Neutrophil (primary cell): ENCODE data around the gene MADD.

ENCODE experiments used
- H3K27ac ChIP-seq: fragments of 200-600 bp; sonication (generic); 2 replicates; pipeline ENCODE4 v1.5.1; 2016; ENCODE audit warnings: mild to moderate bottlenecking, moderate library complexity
- H3K27me3 ChIP-seq: fragments of 200-600 bp; sonication (generic); 2 replicates; pipeline ENCODE4 v1.6.0; 2016; ENCODE audit warnings: mild to moderate bottlenecking
- H3K36me3 ChIP-seq: fragments of 200-600 bp; sonication (generic); 2 replicates; pipeline ENCODE4 v1.5.1; 2017
- H3K4me1 ChIP-seq, 2 experiments: fragments of 200-600 bp in 1 of 2; sonication (generic) in 1 of 2; 1 replicate in 1 of 2; 2 replicates in 1 of 2; pipeline versions ENCODE4 v1.5.1 to v1.6.1; 2013 to 2016; ENCODE audit warnings: low read depth in 1 of 2, low read length in 1 of 2, mild to moderate bottlenecking in 1 of 2, moderate library complexity in 1 of 2; ENCODE audit not compliant: control insufficient read depth in 1 of 2, insufficient read depth in 1 of 2
- H3K4me3 ChIP-seq, 2 experiments: fragments of 200-600 bp in 1 of 2; sonication (generic) in 1 of 2; 1 replicate in 1 of 2; 2 replicates in 1 of 2; pipeline ENCODE4 v1.5.1; 2013 to 2016; ENCODE audit warnings: low read depth in 1 of 2, low read length in 1 of 2, mild to moderate bottlenecking in 1 of 2, moderate library complexity in 1 of 2
- H3K9me3 ChIP-seq: fragments of 200-600 bp; sonication (generic); 2 replicates; pipeline ENCODE4 v1.5.1; 2016
- TF ChIP-seq, protein P1 (sequence below): fragments of 200-600 bp; sonication (generic); IDR thresholded peaks from 2 replicates; pipeline ENCODE4 v1.5.1; 2016; ENCODE audit warnings: antibody characterized with exemption

Gene MADD

DNA sequence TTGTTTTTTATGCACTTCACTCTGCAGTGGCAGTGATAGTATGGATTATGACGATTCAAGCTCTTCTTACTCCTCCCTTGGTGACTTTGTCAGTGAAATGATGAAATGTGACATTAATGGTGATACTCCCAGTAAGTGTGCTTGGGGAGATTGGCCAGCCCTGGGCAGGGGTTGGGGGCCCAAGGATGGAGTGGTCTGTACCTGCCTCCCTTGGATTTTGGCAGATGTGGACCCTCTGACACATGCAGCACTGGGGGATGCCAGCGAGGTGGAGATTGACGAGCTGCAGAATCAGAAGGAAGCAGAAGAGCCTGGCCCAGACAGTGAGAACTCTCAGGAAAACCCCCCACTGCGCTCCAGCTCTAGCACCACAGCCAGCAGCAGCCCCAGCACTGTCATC lies 14.2 kb downstream of the MADD start:
- Histone ChIP-seq H3K36me3 (peaks cover 98% of the 10 kb centered on the region), H3K27ac (no peak overlapping the region), H3K9me3 (no peaks in the 10 kb centered on the region), H3K4me3 (no peak overlapping the region), H3K4me1 (no peaks in the 10 kb centered on the region), H3K27me3 (no peaks in the 10 kb centered on the region)
- TF ChIP-seq, protein P1, sequence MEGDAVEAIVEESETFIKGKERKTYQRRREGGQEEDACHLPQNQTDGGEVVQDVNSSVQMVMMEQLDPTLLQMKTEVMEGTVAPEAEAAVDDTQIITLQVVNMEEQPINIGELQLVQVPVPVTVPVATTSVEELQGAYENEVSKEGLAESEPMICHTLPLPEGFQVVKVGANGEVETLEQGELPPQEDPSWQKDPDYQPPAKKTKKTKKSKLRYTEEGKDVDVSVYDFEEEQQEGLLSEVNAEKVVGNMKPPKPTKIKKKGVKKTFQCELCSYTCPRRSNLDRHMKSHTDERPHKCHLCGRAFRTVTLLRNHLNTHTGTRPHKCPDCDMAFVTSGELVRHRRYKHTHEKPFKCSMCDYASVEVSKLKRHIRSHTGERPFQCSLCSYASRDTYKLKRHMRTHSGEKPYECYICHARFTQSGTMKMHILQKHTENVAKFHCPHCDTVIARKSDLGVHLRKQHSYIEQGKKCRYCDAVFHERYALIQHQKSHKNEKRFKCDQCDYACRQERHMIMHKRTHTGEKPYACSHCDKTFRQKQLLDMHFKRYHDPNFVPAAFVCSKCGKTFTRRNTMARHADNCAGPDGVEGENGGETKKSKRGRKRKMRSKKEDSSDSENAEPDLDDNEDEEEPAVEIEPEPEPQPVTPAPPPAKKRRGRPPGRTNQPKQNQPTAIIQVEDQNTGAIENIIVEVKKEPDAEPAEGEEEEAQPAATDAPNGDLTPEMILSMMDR = no peak

GRCh38 chr11:47285969-47286770 lies 16.2 kb downstream of the MADD start:
- no peaks in the 10 kb centered on the region for H3K9me3 ChIP-seq
- TF ChIP-seq, protein P1 = no peak
- no peaks in the 10 kb centered on the region for H3K4me1 ChIP-seq
- no peak overlapping the region for H3K4me3 ChIP-seq
- H3K27ac ChIP-seq = no peak overlapping the region
- H3K36me3 ChIP-seq = peaks cover 99% of the 10 kb centered on the region
- H3K27me3 ChIP-seq = no peaks in the 10 kb centered on the region

DNA sequence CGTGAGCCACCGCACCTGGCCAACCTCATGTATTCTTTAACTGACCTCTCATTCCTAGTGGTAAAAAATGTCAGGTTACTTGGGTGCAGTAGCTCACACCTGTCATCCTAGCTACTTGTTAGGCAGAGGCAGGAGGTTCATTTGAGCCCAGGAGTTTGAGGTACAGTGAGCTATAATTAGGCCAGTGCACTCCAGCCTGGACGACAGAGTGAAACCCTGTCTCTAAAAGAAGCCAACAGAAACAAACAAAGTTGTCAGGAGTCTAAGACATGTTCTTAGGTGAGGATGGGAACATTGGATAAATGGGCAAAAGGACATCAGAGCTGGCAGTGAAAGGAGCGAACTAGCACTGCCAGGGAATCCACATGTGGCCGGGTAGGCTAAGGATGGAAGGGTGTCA lies 18.1 kb downstream of the MADD start:
- H3K4me1 ChIP-seq = no peaks in the 10 kb centered on the region
- H3K4me3 ChIP-seq = no peak overlapping the region
- H3K36me3 ChIP-seq = peaks cover 99% of the 10 kb centered on the region
- no peak overlapping the region for H3K27ac ChIP-seq
- H3K27me3 ChIP-seq = no peaks in the 10 kb centered on the region
- TF ChIP-seq, protein P1 = no peak
- no peaks in the 10 kb centered on the region for H3K9me3 ChIP-seq

DNA sequence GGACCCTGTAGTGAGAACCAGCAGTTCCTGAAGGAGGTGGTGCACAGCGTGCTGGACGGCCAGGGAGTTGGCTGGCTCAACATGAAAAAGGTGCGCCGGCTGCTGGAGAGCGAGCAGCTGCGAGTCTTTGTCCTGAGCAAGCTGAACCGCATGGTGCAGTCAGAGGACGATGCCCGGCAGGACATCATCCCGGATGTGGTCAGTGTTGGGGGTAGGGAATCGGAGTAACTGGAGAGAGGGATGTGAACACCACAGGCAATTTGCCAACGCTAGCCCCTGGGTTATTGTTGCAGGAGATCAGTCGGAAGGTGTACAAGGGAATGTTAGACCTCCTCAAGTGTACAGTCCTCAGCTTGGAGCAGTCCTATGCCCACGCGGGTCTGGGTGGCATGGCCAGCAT lies 19.9 kb downstream of the MADD start:
- Histone ChIP-seq H3K4me1 (no peaks in the 10 kb centered on the region), H3K27ac (no peak overlapping the region), H3K27me3 (no peaks in the 10 kb centered on the region), H3K4me3 (no peak overlapping the region), H3K36me3 (peaks cover 97% of the 10 kb centered on the region), H3K9me3 (no peaks in the 10 kb centered on the region)
- TF ChIP-seq, protein P1 = no peak

- Histone ChIP-seq H3K4me1 (no peaks in the 10 kb centered on the region), H3K9me3 (no peaks in the 10 kb centered on the region), H3K27me3 (no peaks in the 10 kb centered on the region), H3K4me3 (no peak overlapping the region), H3K36me3 (peaks cover 79% of the 10 kb centered on the region), H3K27ac (no peak overlapping the region)
- TF ChIP-seq, protein P1 = no peak
These were observed 25.5 kb downstream of the MADD start for GRCh38 chr11:47295385-47295784.
